ENCODE results near the gene AP4S1. TPM values are rescaled to one million over a fixed set of nuclear protein-coding genes. Genes with fewer than 3 reads are reported as not detected.

Gene AP4S1
- total RNA-seq, 1 experiment from 2014 or later: 3.3 TPM

GRCh38 chr14:31013841-31014240 lies 11.6 kb upstream of the AP4S1 start:
- no peak for TF ChIP-seq SIN3A (IDR thresholded peaks at IDR 0.05; ENCODE audit: borderline replicate concordance, insufficient read depth, low read depth, low read length)
- no peak for TF ChIP-seq REST (IDR thresholded peaks at IDR 0.05; ENCODE audit: insufficient read depth in 1 of 2, low read depth in 2 of 2, low read length in 1 of 2)
- no peak for TF ChIP-seq CTCF (IDR thresholded peaks at IDR 0.05)
- CTCF ChIA-PET: no interaction called here
- intact Hi-C loops (cut with micrococcal nuclease; ENCODE audit: unreplicated experiment): no loop called here
- ATAC-seq (no peak), DNase-seq (ENCODE audit: low read depth, low spot score) (no peak)
- Histone ChIP-seq H3K27ac (ENCODE audit: low read length) (no peak overlapping the region), H3K4me3 (ENCODE audit: low read depth in 2 of 2, low read length in 2 of 2) (no peak overlapping the region), H3K36me3 (ENCODE audit: control insufficient read depth, insufficient read depth, low read length) (no peaks in the 10 kb centered on the region), H3K9me3 (ENCODE audit: control insufficient read depth, insufficient read depth, low read depth, low read length) (no peaks in the 10 kb centered on the region), H3K4me1 (ENCODE audit: control insufficient read depth, insufficient read depth, low read length) (no peaks in the 10 kb centered on the region), H3K27me3 (ENCODE audit: control insufficient read depth, insufficient read depth, low read length) (no peaks in the 10 kb centered on the region)
- POLR2A ChIA-PET: no interaction called here
- BruUV-seq (replicated peaks): no TSS peak
- in situ Hi-C loops (cut with HindIII; ENCODE audit: low pct_unique_long_range_greater_than_20kb, low sequenced_read_pairs): no loop called here

- Histone ChIP-seq H3K4me1 (ENCODE audit: control insufficient read depth, insufficient read depth, low read length) (no peaks in the 10 kb centered on the region), H3K4me3 (ENCODE audit: low read depth in 2 of 2, low read length in 2 of 2) (no peak overlapping the region), H3K27ac (ENCODE audit: low read length) (no peak overlapping the region), H3K27me3 (ENCODE audit: control insufficient read depth, insufficient read depth, low read length) (no peaks in the 10 kb centered on the region), H3K9me3 (ENCODE audit: control insufficient read depth, insufficient read depth, low read depth, low read length) (no peaks in the 10 kb centered on the region), H3K36me3 (ENCODE audit: control insufficient read depth, insufficient read depth, low read length) (no peaks in the 10 kb centered on the region; the same call in 1 of the 2 replicates)
- intact Hi-C loops (cut with micrococcal nuclease; ENCODE audit: unreplicated experiment) (no loop called here), in situ Hi-C loops (cut with HindIII; ENCODE audit: low pct_unique_long_range_greater_than_20kb, low sequenced_read_pairs) (no loop called here)
- ChIA-PET CTCF (no interaction called here), POLR2A (no interaction called here)
- TF ChIP-seq CTCF (IDR thresholded peaks at IDR 0.05) (no peak), SIN3A (IDR thresholded peaks at IDR 0.05; ENCODE audit: borderline replicate concordance, insufficient read depth, low read depth, low read length) (no peak), POLR2AphosphoS5 (IDR thresholded peaks at IDR 0.05; ENCODE audit: low read depth, low read length) (no peak), REST (IDR thresholded peaks at IDR 0.05; ENCODE audit: insufficient read depth in 1 of 2, low read depth in 2 of 2, low read length in 1 of 2) (no peak), TCF7L2 (IDR thresholded peaks at IDR 0.05; ENCODE audit: low read depth, low read length) (no peak)
- ATAC-seq: no peak
- DNase-seq (ENCODE audit: low read depth, low spot score): no peak
- no TSS peak for BruUV-seq (replicated peaks)
Measured at GRCh38 chr14:31018057-31018645, 7.3 kb upstream of the AP4S1 start.

Data from Panc1 (cell line).